SKM-1 (cell line): Measurements from ENCODE around the gene SYTL5.

Experiments
- DNase-seq: peaks from one replicate; lab custom pipeline; 2025; ENCODE audit not compliant: unreplicated experiment; lab: John Stamatoyannopoulos, UW

The SYTL5 gene

DNA sequence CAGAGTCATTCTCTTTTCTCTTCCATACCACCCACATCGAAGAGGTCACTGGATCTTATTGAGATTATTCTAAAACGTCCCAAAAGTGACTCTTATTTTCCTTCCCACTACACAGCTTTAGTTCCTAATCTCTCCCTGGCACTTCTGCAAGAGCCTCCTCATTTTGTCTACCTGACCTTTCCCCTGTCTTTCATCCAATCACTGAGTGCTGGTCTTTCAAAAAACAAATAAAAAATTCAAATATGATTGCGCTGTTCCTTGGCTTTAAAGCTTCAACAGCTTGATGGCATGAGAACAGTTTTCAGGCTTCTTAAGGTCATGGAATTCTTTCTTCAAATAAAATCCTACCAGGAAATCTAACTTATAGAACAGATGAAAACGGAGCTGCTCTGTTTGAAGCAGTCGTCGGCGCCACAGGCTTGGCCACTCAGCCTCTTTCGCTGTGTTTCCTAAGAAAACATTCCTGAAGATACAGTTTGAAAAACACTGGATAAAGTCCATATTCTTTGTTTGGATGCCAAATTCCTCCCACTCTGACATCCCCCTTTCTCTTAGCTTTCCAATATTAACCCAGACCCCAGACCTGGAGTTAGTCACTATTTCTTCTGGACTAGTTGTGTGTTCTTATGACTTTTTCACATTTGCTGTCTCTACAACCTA, 12.5 kb downstream of the SYTL5 start:
- DNase-seq: no peak

DNA sequence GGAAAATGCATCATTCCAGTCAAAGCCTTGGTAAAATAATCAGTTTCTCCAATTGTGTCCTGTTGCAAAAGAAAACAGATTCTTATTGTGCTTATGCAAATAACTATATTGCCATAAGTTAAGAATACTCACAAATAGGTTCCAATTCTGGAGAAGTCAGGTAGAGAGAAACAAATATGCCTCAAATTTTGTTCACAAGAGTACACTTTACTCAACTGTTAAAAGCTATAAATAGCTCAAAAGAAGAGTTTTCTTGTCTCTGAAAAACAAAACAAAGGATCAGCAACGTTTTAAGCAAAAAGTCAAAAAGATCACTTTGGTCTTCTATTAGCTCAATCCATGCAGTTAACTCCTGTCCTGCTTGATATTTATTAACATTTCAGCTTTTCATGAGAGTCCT, 21.9 kb downstream of the SYTL5 start:
- no peak for DNase-seq

DNA sequence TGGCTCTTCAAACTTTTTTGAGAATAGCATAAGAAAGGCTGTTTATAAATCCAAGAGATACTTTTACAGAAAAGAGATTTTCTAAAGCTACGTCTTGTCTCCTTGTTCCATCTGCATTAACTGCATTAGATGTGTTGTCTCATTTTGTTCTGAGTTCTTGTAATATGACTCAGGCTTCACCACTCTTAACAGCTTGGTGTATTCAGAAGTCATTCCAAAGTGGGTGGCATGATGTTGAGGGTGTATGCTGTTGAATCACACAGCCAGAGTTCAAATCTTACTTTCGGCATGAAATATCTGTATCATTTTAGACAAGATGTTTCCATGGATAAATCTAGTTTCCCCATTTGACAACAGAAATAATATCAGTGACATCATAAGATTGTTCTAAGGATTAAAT, 30.1 kb downstream of the SYTL5 start:
- no peak for DNase-seq

GRCh38 chrX:38038501-38038900, 32.1 kb downstream of the SYTL5 start:
- DNase-seq: no peak

DNA sequence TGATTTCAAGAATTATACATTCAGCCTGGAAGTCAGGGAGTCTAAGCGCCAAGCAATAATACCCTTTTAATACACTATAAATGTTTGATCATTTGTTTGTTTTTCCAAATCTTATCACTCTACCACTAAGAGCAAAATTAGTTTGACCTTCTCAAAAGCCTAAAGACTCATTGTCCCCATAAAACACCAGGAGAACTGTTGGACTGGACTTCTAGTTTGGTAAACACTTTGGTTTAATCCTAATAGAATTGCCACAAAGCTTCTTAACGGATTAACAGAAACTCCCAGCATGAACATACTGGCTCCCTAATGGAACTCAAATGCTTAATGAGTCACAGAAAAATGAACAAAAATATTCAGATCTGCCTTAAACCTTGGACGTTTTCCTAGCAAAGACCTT, 34.9 kb downstream of the SYTL5 start:
- no peak for DNase-seq

DNA sequence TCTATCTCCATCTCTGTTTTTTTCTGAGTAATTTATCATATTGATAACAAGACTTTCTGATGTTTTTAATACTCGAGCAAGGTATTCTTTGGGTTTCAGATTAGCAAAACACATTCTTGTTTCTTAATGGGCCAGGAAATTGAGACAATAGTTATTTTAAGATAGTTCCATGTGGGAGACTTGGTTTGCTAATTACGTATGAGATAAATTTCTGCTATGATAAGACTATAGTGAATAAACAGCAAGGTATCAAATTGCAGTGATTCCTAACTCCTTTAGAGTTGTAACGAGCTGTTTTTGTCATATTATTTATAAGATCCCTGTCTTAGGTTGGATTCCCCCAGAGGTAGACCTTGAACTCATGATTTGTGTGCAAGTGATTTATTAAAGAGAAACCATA, 38.3 kb downstream of the SYTL5 start:
- DNase-seq: no peak

GRCh38 chrX:38045538-38046096, 39.3 kb downstream of the SYTL5 start:
- no peak for DNase-seq

DNA sequence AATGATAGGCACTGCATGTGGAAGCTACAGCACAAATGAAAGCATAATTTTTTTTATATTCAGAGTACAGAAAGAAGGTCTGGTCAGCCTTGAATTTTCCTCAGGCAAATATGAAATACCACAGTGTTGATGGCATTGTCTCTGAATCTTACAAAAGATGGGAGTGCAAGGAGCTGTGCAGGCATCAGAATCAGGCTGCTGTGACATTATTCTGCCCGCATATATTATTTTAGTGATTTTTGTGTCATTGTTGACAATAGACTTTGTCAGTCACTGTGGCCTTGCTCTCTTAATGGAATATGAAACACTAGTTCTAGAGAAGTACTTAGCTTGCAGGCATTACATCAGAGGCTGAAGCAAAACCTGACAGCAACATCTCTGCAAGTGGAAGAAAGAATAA, 42.5 kb downstream of the SYTL5 start:
- DNase-seq: no peak

DNA sequence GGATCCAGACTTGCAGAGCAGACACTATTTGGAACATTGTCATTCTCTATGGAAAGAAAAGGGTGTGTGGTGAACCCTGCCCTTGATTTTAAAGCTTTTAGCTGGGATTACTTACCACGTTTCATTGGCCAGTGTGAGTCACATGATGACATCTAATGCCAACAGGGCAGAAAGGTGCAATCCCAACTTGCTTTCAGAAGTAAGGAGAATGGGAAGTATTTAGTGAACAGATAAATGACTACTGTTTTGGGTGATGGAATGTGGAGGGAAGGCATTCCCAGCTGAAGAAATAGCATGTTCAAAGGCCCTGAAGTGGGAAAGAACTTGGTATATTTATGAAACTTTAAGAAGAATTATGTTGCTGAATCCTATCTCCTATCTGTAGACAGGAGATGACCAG, 44.5 kb downstream of the SYTL5 start:
- no peak for DNase-seq

- DNase-seq: no peak
Observed at GRCh38 chrX:38052096-38052495, 45.7 kb downstream of the SYTL5 start.

GRCh38 chrX:38055170-38055847, 49.0 kb downstream of the SYTL5 start:
- DNase-seq: no peak

DNA sequence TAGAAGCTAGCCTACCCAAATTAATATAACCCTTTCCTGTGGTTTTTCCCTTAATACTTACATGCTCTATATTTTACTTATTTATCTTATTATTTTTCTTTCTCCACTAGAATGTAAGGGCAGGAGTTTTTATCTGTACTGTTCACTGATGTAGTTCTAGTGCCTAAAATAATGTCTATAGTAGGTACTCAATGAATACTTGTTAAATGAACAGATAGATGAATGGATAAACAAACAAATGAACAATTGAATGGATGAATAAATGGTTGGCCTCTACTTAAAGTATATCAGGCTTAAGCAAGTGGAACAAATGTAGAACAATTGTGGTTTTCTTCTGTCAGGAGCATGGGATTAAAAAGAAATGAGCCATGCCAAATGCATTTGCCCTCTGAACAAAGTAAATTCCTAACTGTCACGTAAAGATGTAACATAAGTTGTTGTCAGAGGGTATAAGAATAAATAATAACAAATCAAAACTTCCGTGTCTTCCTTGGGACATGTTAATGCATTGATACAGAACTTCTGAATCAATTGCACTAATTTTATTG, 54.1 kb downstream of the SYTL5 start:
- DNase-seq: no peak

DNA sequence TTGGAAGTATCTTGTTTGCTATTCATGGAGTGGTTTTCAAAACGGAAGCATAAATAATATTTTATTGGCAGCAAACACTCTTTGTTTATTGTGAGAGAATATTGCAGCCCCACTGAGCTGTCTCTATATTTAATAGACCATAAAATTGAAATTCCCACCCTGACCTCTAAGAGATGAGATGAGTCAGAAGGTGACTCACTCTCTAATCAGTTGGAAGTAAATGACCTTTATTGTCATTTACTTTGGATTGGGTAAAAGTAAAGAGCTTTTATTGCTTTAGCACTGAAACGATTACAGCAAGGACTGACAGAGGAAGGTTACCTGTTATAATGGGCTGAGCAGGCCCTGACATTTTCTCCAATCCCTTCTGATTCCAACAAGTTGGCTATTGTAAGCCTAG, 55.0 kb downstream of the SYTL5 start:
- no peak for DNase-seq

GRCh38 chrX:38066934-38067333, 60.6 kb downstream of the SYTL5 start:
- DNase-seq: no peak

DNA sequence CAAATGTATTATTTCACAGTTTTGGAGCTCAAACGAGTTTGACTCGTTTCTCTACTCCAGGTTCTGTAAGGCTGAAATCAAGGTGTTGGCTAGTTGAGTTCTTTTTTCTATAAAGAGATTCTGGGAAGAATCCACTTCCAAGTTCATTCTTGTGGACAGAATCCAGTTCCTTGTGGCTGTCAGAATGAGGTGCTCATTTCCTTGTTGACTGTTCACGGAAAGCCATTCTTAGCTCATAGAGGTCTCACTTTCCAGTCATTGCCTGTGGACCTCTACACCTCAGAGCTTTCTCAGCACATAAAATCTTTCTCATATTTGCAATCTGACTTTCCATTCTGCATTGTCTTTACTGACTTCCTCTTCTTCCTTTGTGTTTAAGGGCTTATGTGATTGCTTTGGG, 62.9 kb downstream of the SYTL5 start:
- no peak for DNase-seq

GRCh38 chrX:38069991-38070390, 63.6 kb downstream of the SYTL5 start:
- DNase-seq: no peak

DNA sequence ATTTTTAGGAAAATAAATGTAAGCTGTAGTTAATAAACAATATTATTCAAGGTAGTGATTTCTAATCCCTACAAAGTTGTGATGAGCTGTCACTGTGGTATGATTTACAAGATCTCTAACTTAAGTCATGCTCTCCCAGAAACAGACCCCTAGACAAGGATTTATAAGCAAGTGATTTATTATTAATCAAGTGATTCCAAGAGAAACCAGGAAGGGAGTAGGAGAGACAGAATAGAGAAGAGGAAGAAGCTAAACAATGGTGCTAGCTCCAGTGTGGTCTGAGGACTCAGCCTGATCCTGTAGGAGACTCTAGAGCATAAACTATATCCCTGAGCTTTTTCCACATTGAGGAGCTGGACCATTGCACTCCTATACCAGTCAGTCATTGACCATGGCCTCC, 73.1 kb downstream of the SYTL5 start:
- no peak for DNase-seq

GRCh38 chrX:38080808-38081207, 74.5 kb downstream of the SYTL5 start:
- no peak for DNase-seq

DNA sequence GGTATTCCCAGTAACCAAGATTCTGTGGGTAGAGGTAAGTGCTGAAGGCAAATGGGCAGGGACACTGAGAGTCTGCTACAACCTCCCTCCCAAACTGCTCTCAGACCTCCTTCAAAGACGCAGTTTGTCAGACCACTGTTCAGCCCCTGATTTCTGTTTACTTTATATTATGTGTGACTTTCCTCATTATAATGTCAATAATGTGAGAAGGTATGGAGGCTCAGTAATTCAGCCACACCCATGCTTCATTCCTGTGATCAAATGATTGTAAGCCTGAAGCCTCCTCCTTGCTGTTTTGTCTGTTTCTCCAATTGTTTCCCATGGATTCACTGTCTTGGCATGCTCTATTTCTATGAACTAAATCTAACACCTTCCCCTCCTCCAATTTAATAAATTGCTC, 75.6 kb downstream of the SYTL5 start:
- no peak for DNase-seq

DNA sequence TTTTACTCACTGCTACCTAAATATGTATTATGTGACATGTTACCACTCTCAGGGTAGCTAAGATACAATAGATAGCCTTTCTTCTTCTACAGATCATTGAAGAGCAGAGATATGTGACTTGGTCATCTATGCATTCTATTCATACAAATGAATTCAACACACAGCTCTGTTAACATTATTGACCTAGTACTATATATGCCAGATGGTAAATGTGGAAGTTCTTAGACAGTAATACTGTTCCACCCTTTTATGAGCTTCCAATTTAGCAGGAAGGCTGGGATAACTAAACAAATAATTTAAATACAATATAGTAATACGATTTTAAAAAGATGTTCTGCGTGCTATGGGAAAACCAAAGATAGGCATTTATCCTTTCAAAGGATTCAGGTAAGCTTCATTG, 76.0 kb downstream of the SYTL5 start:
- DNase-seq: no peak

DNA sequence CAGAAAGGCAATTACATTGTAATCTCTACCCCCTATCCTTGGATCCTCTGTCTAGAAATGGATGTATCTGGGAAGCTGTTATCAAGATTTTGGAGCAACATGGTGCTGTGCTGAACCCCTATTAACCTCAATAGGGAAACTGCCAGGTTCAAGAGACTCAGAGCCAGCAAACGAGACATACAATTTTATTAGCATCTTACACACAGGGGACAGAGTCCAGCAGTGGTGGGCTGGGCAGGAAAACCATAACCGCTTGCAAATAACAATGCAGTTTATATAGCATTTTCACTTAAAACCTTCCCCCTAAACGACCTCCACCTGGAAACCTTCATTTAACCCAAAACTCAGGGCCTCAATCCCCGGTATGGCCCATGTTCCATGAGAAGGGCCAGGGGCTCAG, 79.5 kb downstream of the SYTL5 start:
- no peak for DNase-seq

DNA sequence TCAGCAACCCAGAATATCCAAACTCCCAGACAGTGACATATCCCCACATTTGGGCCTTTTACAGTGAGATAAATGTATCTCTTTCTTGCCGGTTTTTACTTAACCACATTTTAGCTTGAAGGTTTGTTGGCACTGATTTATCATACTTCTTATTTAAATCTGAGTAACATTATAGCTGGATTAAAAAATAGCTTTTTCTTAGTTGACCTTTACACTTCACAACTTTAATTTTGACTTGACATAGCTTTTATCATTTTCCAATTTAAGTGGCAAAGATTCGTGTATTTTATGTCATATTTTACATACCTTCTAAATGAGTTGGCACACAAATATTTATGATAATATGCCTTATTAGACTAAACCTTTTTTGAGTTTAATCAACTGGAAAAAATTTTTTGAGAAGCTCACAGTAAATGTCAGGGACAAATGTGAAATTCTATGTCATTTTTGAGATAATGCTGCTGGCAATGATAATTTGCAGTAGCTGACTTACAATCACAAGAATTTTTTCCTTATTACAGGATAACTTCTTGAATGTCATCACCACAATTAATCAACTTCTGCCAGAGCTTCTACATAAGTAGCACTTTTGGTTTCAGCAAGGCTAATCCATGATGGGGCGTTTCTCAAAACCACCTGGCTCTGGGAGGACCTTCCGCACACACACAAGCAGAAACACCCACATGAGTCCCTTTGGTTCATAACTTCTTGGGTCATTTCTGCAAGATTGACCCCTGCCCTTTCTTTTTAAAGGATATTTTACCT, 80.3 kb downstream of the SYTL5 start:
- DNase-seq: no peak
